Fibroblast of lung (primary cell): ENCODE data around the gene TUBB3. TPM values are rescaled to one million over a fixed set of nuclear protein-coding genes. Genes with fewer than 3 reads are reported as not detected.

Experiments
- DNase-seq, 2 donors: peaks; one replicate each; pipeline versions ENCODE4 v3.0.0 to v3.0.0-alpha.2; 2010; ENCODE audit warnings: low read depth in 2 of 2
- H2AFZ ChIP-seq: 2 replicates; pipeline ENCODE4 v1.5.1; 2012; ENCODE audit warnings: low read length, control low read depth, inconsistent platforms
- H3K27ac ChIP-seq: 2 replicates; pipeline ENCODE4 v1.5.1; 2011; ENCODE audit warnings: low read length, control low read depth; ENCODE audit not compliant: insufficient read depth
- H3K27me3 ChIP-seq: 2 replicates; pipeline ENCODE4 v1.5.1; 2011; ENCODE audit warnings: mild to moderate bottlenecking, low read length; ENCODE audit not compliant: control insufficient read depth, insufficient read depth
- H3K36me3 ChIP-seq: 2 replicates; pipeline ENCODE4 v1.5.1; 2011; ENCODE audit warnings: low read length; ENCODE audit not compliant: control insufficient read depth, insufficient read depth
- H3K4me1 ChIP-seq: 2 replicates; pipeline ENCODE4 v1.5.1; 2011; ENCODE audit warnings: low read length; ENCODE audit not compliant: control insufficient read depth, insufficient read depth; ENCODE audit errors: extremely low read depth
- H3K4me2 ChIP-seq: 2 replicates; pipeline ENCODE4 v1.5.1; 2011; ENCODE audit warnings: low read length, control low read depth; ENCODE audit not compliant: insufficient read depth; ENCODE audit errors: extremely low read depth
- H3K4me3 ChIP-seq, 4 experiments: fragments of 200-600 bp in 1 of 4; sonication (generic) in 1 of 4; replicated peaks in 1 of 4; 2 replicates each; pipeline ENCODE4 v1.5.1; 2011 to 2016; ENCODE audit warnings: low read length in 4 of 4, low read depth in 3 of 4, mild to moderate bottlenecking in 3 of 4, control low read depth in 2 of 4, inconsistent platforms in 1 of 4, mixed read lengths in 1 of 4; ENCODE audit not compliant: insufficient read depth in 1 of 4; ENCODE audit errors: control extremely low read depth in 1 of 4
- H3K79me2 ChIP-seq: 2 replicates; pipeline ENCODE4 v1.5.1; 2012; ENCODE audit warnings: mild to moderate bottlenecking, low read length, inconsistent platforms; ENCODE audit not compliant: control insufficient read depth, insufficient read depth
- H3K9ac ChIP-seq: 2 replicates; pipeline ENCODE4 v1.5.1; 2011; ENCODE audit warnings: mild to moderate bottlenecking, low read length, control low read depth; ENCODE audit not compliant: insufficient read depth
- H3K9me3 ChIP-seq: 2 replicates; pipeline ENCODE4 v1.5.1; 2012; ENCODE audit warnings: low read depth, low read length; ENCODE audit not compliant: control insufficient read depth, insufficient read depth
- H4K20me1 ChIP-seq: 2 replicates; pipeline ENCODE4 v1.5.1; 2011; ENCODE audit warnings: low read length; ENCODE audit not compliant: control insufficient read depth, insufficient read depth; ENCODE audit errors: extremely low read depth
- CTCF ChIP-seq, 2 donors: IDR thresholded peaks in 1 of 2; conservative IDR thresholded peaks in 1 of 2; 1 replicate in 1 of 2; 2 replicates in 1 of 2; pipeline ENCODE4 v1.5.1; 2011 to 2012; ENCODE audit warnings: low read length in 2 of 2, control low read depth in 1 of 2, inconsistent platforms in 1 of 2, low read depth in 1 of 2, mild to moderate bottlenecking in 1 of 2
- EZH2 ChIP-seq: IDR thresholded peaks from 2 replicates; pipeline ENCODE4 v1.5.1; 2012; ENCODE audit warnings: low read length, control low read depth, mild to moderate bottlenecking; ENCODE audit errors: missing control alignments
- polyA plus RNA-seq, 2 donors: library from polyadenylated mRNA; depleted of rRNA in 1 of 2; stranded (reverse) in 1 of 2; unstranded in 1 of 2; fragments of >200 nt; gene quantifications; 2 replicates each; pipeline ENCODE4 v1.2.1, GENCODE V29; 2011 to 2012; ENCODE audit warnings: missing spikeins in 1 of 2
- total RNA-seq: library from RNA; depleted of rRNA; stranded (reverse); fragments of >200 nt; gene quantifications from 2 replicates; pipeline ENCODE4 v1.2.1, GENCODE V29; 2014

The TUBB3 gene
- total and polyA plus RNA-seq, 2 donors (not counting 1 experiment from before 2014, with no cell fraction given), result 134 to 294 TPM

- Histone ChIP-seq H3K4me1 (peaks cover 3% of the 10 kb centered on the region), H2AFZ (no peak overlapping the region), H3K27me3 (no peaks in the 10 kb centered on the region), H3K4me3 (no peak overlapping the region), H3K4me2 (no peak overlapping the region), H3K79me2 (no peaks in the 10 kb centered on the region), H3K27ac (no peak overlapping the region), H4K20me1 (no peaks in the 10 kb centered on the region), H3K9me3 (no peaks in the 10 kb centered on the region), H3K36me3 (peaks cover 45% of the 10 kb centered on the region), H3K9ac (no peak overlapping the region)
- TF ChIP-seq CTCF (conservative IDR thresholded peaks at IDR 0.05 in 1 of 2, IDR thresholded peaks at IDR 0.05 in 1 of 2; ENCODE audit: low read depth in 1 of 2, low read length in 2 of 2) (no peak), EZH2 (no peak)
- DNase-seq, result no peak
Measured at GRCh38 chr16:89905511-89906139, 17.5 kb upstream of the TUBB3 start.

- Histone ChIP-seq H3K79me2 (no peaks in the 10 kb centered on the region), H4K20me1 (no peaks in the 10 kb centered on the region), H3K27me3 (no peaks in the 10 kb centered on the region), H3K27ac (no peak overlapping the region), H3K9me3 (no peaks in the 10 kb centered on the region), H3K36me3 (peaks cover 45% of the 10 kb centered on the region), H3K4me2 (no peak overlapping the region), H3K9ac (no peak overlapping the region), H3K4me1 (peaks cover 3% of the 10 kb centered on the region), H3K4me3 (no peak overlapping the region), H2AFZ (no peak overlapping the region)
- DNase-seq, result no peak
- no peak for TF ChIP-seq EZH2
Measured at GRCh38 chr16:89906140-89907025, 16.8 kb upstream of the TUBB3 start.

- peaks cover 50% of the 10 kb centered on the region for H3K36me3 ChIP-seq
Measured at GRCh38 chr16:89907055-89907814, 15.9 kb upstream of the TUBB3 start.

More at GRCh38 chr16:89907055-89907814, 15.9 kb upstream of the TUBB3 start:
- Histone ChIP-seq H2AFZ (no peak overlapping the region), H3K27me3 (no peaks in the 10 kb centered on the region), H3K79me2 (no peaks in the 10 kb centered on the region), H3K4me2 (no peak overlapping the region), H3K4me1 (peaks cover 3% of the 10 kb centered on the region), H3K27ac (no peak overlapping the region), H3K9me3 (no peaks in the 10 kb centered on the region), H3K4me3 (no peak overlapping the region), H4K20me1 (no peaks in the 10 kb centered on the region), H3K9ac (no peak overlapping the region)
- TF ChIP-seq EZH2 (no peak), CTCF (conservative IDR thresholded peaks at IDR 0.05 in 1 of 2, IDR thresholded peaks at IDR 0.05 in 1 of 2; ENCODE audit: low read depth in 1 of 2, low read length in 2 of 2) (no peak)
- no peak for DNase-seq
